ENCODE measurements around the gene GJB6. TPM values are rescaled to one million over a fixed set of nuclear protein-coding genes. Genes with fewer than 3 reads are reported as not detected.
A peak's percentile ranks its signal among the peaks of the same experiment; 100 is the strongest.

GJB6 gene
- total RNA-seq, 2 donors from 2014 or later: not detected

- TF ChIP-seq CTCF (IDR thresholded peaks at IDR 0.05): no peak
- Histone ChIP-seq H3K27me3 (peaks cover 10% of the 10 kb centered on the region), H3K27ac (no peak overlapping the region), H3K9me3 (no peaks in the 10 kb centered on the region), H3K36me3 (no peaks in the 10 kb centered on the region), H3K4me3 (no peak overlapping the region), H3K4me1 (no peaks in the 10 kb centered on the region), H3K9ac (ENCODE audit: low read depth in 2 of 2, low read length in 2 of 2) (no peak overlapping the region)
- no peak for DNase-seq
- intact Hi-C loops (cut with DNase I): no loop called here
These were observed 56.7 kb downstream of the GJB6 start for GRCh38 chr13:20175406-20175794.

GRCh38 chr13:20174656-20175405, 57.3 kb downstream of the GJB6 start:
- Histone ChIP-seq H3K27me3 (peaks cover 10% of the 10 kb centered on the region), H3K27ac (no peak overlapping the region), H3K4me1 (no peaks in the 10 kb centered on the region), H3K4me3 (no peak overlapping the region), H3K36me3 (no peaks in the 10 kb centered on the region), H3K9me3 (no peaks in the 10 kb centered on the region), H3K9ac (ENCODE audit: low read depth in 2 of 2, low read length in 2 of 2) (no peak overlapping the region)
- no peak for TF ChIP-seq CTCF (IDR thresholded peaks at IDR 0.05)
- peak; percentile 70 for DNase-seq
- intact Hi-C loops (cut with DNase I): no loop called here

- no peaks in the 10 kb centered on the region for H3K36me3 ChIP-seq
- intact Hi-C loops (cut with DNase I): no loop called here
- H3K9me3 ChIP-seq: no peaks in the 10 kb centered on the region
- H3K27ac ChIP-seq: no peak overlapping the region
- no peaks in the 10 kb centered on the region for H3K4me1 ChIP-seq
- no peak for DNase-seq
- TF ChIP-seq CTCF (IDR thresholded peaks at IDR 0.05): no peak
- no peak overlapping the region for H3K4me3 ChIP-seq
- H3K27me3 ChIP-seq: peaks cover 10% of the 10 kb centered on the region
- H3K9ac ChIP-seq (ENCODE audit: low read depth in 2 of 2, low read length in 2 of 2): no peak overlapping the region
These were observed 58.9 kb downstream of the GJB6 start for GRCh38 chr13:20173116-20173746.

Other genes with a start within 250 kb of the GJB6 start
- under 1 TPM in 1 of 2 donors, not detected in 1; 0.05 TPM for gene GJA3, start 71.3 kb downstream of the GJB6 start, total RNA-seq
- 10 to 100 TPM; 41.5 to 50.4 TPM for gene GJB2, start 39.4 kb downstream of the GJB6 start, total RNA-seq